SK-N-MC (cell line): ENCODE data around the gene KIF4A.

ENCODE experiments used
- DNase-seq: peaks from one replicate; pipeline ENCODE4 v3.0.0-alpha.2; 2011; ENCODE audit warnings: low read depth, low spot score
- H3K27ac ChIP-seq: fragments of 200-600 bp; sonication (generic); 2 replicates; pipeline ENCODE4 v1.5.1; 2016; ENCODE audit warnings: mixed run types
- H3K36me3 ChIP-seq: fragments of 200-600 bp; sonication (generic); 2 replicates; pipeline ENCODE4 v1.6.1; 2017; ENCODE audit warnings: antibody characterized with exemption, low read length, mixed read lengths; ENCODE audit not compliant: insufficient read depth
- H3K4me3 ChIP-seq: fragments of 200-600 bp; sonication (generic); 2 replicates; pipeline ENCODE4 v1.5.1; 2016
- H3K9ac ChIP-seq: fragments of 200-600 bp; sonication (generic); 2 replicates; pipeline ENCODE4 v1.8.0; 2017; ENCODE audit warnings: mixed run types, mixed read lengths; ENCODE audit not compliant: insufficient read length
- H3K9me3 ChIP-seq: fragments of 200-600 bp; sonication (generic); 2 replicates; pipeline ENCODE4 v1.6.1; 2017; ENCODE audit warnings: low read depth, mild to moderate bottlenecking, antibody characterized with exemption, low read length, moderate library complexity, mixed read lengths
- EZH2 ChIP-seq: fragments of 200-600 bp; sonication (generic); IDR thresholded peaks from one replicate; pipeline ENCODE4 v1.6.1; 2017; ENCODE audit warnings: antibody characterized with exemption
- FOXP2 ChIP-seq: optimal IDR thresholded peaks from 2 replicates; pipeline ENCODE3; 2011; ENCODE audit warnings: mild to moderate bottlenecking, moderate library complexity; ENCODE audit not compliant: insufficient read depth; ENCODE audit errors: extremely low read length, control extremely low read depth
- POLR2AphosphoS5 ChIP-seq: IDR thresholded peaks from 2 replicates; pipeline ENCODE4 v1.6.1; 2012; ENCODE audit warnings: mild to moderate bottlenecking, low read depth, low read length, borderline replicate concordance

The KIF4A gene

DNA sequence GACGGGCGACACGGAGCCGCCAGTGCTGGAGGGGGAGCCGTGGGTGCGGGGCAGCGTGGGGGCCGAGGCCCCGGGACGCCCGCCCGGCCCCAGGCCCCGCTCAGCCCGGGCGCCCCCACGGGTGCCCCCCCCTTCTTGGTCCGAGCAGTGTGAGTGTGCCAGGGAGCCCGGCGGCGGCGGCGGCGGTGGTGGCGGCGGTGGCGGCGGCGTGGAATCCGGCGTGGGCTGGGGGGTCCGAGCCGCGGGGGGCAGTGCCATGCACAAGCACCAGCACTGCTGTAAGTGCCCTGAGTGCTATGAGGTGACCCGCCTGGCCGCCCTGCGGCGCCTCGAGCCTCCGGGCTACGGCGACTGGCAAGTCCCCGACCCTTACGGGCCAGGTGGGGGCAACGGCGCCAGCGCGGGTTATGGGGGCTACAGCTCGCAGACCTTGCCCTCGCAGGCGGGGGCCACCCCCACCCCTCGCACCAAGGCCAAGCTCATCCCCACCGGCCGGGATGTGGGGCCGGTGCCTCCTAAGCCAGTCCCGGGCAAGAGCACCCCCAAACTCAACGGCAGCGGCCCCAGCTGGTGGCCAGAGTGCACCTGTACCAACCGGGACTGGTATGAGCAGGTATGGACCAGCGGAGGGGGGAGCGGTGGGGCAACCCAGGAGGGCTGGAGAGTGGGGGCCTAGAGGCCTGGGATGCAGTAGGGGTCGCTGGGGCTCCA, 155.2 kb downstream of the KIF4A start:
- no peaks in the 10 kb centered on the region for H3K36me3 ChIP-seq
- H3K4me3 ChIP-seq = no peak overlapping the region
- no peak overlapping the region for H3K9ac ChIP-seq
- TF ChIP-seq EZH2 (no peak), FOXP2 (no peak), POLR2AphosphoS5 (no peak)
- DNase-seq = no peak
- no peak overlapping the region for H3K27ac ChIP-seq
- H3K9me3 ChIP-seq = no peaks in the 10 kb centered on the region

DNA sequence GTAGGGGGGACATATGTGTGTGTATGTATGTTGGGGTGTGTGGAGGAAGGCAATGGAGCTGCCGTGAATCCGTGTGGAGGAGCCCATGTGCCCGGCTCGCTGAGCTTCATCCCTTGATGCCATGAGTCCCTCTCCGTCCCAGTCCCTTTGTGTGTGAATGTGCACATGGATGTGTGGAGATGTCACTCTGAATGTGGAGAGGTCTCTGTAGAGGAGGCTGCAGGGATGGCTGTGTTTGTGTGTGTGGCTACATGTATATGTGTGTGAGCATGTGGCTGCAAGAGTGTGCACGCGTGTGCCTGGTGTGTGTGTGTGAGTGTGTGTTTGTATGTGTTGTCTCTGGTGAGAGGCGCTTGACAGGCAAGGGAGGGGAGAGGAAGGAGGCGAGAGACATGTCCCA, 156.0 kb downstream of the KIF4A start:
- H3K27ac ChIP-seq = no peak overlapping the region
- H3K4me3 ChIP-seq = no peak overlapping the region
- no peak for DNase-seq
- no peak overlapping the region for H3K9ac ChIP-seq
- H3K36me3 ChIP-seq = no peaks in the 10 kb centered on the region
- no peak for TF ChIP-seq FOXP2
- TF ChIP-seq POLR2AphosphoS5 = no peak
- TF ChIP-seq EZH2 = no peak
- no peaks in the 10 kb centered on the region for H3K9me3 ChIP-seq

DNA sequence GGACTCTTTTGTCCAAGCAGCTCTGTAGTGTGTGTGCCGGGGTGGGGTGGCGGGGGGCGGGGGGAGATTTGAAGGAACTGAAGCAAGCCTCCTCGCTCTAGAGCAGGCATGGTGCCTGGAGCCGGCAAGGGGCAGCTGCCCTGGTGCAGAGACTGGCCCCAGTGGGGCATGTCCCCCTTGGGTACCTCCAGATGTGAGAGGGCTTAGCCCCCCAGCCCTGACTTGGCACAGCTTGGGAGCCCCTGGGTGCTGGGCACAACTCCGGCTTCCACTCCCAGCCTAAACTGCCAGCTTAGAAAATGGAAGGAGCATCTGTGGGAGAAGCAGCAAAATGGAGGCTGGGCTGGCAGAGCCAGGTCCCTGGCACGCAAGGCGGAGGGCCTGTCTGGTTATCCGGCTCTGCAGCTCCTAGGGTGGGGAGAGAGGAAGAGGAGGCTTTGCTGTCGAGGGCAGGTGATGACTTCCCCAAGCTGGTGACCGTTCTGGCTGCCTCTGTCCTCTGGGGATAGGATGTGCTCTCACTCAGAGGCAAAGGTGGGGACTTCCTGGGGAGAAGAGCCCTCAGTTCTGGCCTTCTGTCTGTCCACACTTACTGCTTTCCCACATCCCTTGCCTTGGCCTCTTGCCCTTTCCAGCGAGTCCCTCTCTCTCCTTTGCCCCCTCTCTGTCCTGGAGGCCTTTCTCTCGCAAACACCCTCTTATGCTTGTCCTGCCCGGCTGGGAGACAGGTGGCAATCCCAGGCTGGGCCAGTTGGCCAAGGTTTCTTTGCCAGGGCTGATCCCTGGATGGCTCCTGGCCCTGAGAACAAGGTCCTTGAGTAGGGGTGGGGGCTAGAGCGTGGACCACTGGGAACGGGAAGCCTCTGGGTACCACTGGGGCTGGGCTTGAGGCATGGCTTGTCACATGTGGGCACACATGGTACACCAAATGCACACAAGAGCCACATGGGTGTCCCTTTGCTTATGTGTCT, 156.8 kb downstream of the KIF4A start:
- no peak for DNase-seq
- Histone ChIP-seq H3K27ac (no peak overlapping the region), H3K4me3 (no peak overlapping the region), H3K36me3 (no peaks in the 10 kb centered on the region), H3K9ac (no peak overlapping the region), H3K9me3 (no peaks in the 10 kb centered on the region)
- TF ChIP-seq EZH2 (no peak), FOXP2 (no peak), POLR2AphosphoS5 (no peak)

DNA sequence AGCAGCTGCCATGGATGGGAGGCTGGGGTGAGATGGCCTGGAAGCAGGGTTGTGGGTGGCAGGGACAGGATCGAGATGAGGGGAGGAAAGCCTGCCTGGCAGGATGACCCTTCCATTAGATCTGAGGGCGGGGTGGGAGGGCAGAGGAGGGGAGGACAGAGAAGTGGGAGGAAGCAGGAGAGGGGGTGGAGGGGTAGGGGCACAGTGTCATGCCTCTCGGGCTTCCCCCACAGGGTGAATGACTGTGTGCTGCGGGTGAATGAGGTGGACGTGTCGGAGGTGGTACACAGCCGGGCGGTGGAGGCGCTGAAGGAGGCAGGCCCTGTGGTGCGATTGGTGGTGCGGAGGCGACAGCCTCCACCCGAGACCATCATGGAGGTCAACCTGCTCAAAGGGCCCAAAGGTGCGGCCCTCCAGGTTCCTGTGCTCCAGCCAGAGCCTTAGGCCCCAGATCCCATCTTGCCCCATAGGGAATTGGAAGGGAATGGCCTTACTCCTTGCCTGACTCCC, 159.6 kb downstream of the KIF4A start:
- H3K9me3 ChIP-seq = no peaks in the 10 kb centered on the region
- no peak overlapping the region for H3K27ac ChIP-seq
- no peaks in the 10 kb centered on the region for H3K36me3 ChIP-seq
- no peak for DNase-seq
- no peak overlapping the region for H3K9ac ChIP-seq
- no peak overlapping the region for H3K4me3 ChIP-seq
- TF ChIP-seq EZH2 = no peak

DNA sequence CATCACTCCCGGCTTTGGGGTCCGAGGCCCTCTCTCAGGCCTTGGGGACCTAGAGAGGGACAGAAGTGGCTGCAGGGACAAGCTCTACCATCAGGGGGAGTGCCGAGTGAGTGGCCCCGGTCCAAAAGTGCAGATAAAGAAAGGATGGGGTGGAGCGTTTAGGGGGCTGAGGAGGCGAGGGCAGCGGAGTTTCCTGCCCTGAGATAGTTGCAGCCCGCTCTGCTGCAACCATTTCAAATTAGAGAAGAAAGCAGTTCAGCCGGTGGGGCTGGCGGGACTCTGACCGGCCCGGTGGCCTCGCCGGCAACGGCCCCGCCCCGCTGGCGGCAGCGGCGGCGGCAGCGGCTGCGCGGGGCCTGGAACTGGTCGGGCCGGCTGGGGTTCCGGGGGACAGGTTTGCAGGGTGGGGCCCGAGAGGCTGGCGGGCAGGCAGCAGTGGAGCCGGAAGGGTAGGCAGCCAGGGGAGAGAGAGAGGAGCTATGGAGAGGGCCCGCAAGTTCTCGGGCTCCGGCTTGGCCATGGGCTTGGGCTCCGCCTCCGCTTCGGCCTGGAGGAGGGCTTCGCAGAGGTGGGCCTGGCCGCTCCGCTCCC, 162.3 kb downstream of the KIF4A start:
- no peak overlapping the region for H3K27ac ChIP-seq
- TF ChIP-seq EZH2 = no peak
- TF ChIP-seq POLR2AphosphoS5 = no peak
- TF ChIP-seq FOXP2 = no peak
- H3K9ac ChIP-seq = no peak overlapping the region
- H3K4me3 ChIP-seq = peak overlapping the region; percentile 47
- DNase-seq = no peak
- no peaks in the 10 kb centered on the region for H3K36me3 ChIP-seq
- H3K9me3 ChIP-seq = no peaks in the 10 kb centered on the region

DNA sequence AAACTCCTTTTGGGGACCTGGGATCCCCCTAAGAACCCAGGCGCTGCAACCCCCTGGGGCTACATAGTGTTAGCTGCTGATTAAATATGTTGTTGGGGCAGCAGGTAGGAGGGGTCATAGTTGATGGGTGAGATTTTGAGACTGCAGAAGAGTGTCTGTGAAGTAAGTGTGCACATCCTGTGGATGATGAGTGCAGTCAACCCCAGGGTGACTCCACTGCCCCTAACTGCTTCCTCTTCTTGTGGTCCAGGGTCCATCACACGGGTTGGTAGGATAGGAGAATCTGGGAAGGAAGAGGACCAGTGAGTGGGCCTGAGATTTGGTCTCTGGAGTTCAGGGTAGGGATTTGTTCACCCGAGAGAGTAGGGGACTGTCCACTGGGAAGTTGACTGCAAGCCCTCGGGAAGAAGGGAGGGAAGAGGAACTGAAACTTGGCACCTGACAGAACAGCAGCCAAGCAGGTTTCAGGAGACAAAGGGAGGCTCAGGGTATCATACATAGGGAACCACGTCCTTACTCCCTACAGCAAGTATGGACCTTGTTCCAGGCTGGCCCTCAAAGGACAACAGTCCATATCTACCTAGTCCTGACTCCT, 163.2 kb downstream of the KIF4A start:
- H3K4me3 ChIP-seq = no peak overlapping the region
- TF ChIP-seq POLR2AphosphoS5 = no peak
- TF ChIP-seq FOXP2 = no peak
- TF ChIP-seq EZH2 = no peak
- H3K27ac ChIP-seq = no peak overlapping the region
- no peaks in the 10 kb centered on the region for H3K36me3 ChIP-seq
- DNase-seq = no peak
- no peak overlapping the region for H3K9ac ChIP-seq
- H3K9me3 ChIP-seq = no peaks in the 10 kb centered on the region

DNA sequence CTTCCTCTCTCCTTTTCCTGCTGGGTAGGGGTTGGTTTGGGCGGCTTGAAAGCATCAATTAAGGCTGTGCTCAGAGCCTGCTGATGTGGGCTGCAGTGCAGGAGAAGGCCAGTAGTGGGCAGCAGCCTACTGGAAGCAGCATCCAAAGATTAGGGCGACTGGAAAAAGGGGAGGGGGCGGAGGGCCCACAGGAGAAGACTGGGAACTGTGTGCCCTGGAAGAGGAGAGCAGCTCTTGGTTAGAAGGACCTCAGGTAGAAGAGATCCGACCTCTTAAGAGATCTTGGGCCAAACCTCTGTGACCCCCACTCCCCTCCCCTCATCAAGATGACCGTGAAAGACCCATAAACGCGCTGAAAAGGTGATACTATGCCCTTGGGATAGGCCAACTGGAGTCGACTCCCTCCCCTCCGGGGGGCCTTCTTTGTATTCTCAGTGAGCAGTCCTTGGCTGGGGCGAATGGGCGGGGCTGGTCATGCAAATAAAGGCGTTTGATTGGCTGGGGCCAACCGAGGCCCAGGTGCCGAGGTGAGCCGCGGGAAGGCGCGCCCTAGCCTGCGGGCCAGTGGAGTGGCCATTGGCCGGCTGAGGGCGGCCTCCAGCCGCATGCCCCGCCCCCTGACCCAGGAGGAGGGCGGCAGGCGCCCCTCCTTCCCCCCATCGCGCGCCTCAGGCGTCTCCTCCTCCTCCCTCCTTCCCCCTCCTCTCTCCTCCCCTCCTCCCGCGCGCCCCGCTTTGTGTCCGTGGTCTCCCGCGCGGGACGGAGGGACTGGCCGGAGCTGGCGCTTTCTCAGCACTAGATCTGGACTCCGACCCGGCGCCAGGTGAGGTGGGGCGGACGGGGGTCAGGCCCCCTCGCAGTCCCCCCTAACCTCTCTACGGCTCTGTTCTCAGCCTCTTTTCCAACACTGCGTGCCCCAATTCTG, 164.8 kb downstream of the KIF4A start:
- peak; percentile 24 for DNase-seq
- peak overlapping the region; percentile 83 for H3K4me3 ChIP-seq
- peak overlapping the region; percentile 83 for H3K9ac ChIP-seq
- no peaks in the 10 kb centered on the region for H3K9me3 ChIP-seq
- TF ChIP-seq FOXP2 (no peak), EZH2 (no peak), POLR2AphosphoS5 (no peak; the same call in 1 of the 2 replicates)
- no peaks in the 10 kb centered on the region for H3K36me3 ChIP-seq
- no peak overlapping the region for H3K27ac ChIP-seq
